NOMO-1 treated with DMSO at 0.1 percent for 48 hours (cell line): Measurements from ENCODE around the gene ERICH6B.
"Not testable (repeated sequence)": the region's sequence is repeated elsewhere in the genome, so short reads cannot be mapped to it uniquely, and the experiment has no call there.

Experiments used
- DNase-seq: peaks from one replicate; lab custom pipeline; 2025; ENCODE audit not compliant: unreplicated experiment; lab: John Stamatoyannopoulos, UW

Gene ERICH6B

DNA sequence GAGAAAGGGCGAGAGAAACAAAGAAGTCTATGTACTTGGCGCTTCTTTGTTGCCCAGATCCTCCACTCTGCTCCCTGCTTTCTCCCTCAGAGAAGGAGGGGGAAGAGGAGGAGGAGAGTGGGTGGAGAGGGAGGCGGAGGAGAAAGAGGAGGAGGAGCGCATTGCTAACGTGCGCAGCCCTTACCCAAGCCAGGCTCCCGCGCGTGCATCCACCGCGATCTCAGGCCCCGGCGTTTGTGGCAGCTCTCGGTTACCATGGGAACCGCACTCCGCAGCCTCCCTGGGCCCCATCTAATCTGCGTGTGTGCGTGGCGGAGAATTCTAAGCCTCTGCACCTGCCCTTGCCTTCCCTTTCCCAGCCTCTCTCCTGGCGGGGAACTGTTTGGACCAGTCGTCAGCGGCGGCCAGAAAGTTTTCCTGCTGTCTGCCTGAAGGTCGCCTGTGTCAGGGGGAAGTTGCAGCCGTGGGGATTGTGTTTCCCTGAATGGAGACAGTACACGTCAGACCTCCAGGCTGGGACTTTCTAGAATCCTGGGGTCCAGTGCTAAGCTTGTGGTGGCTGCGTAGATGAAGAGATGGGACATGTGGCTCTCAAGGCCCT is at the start of gene ERICH6B:
TSS of gene ERICH6B (minus strand) at position 239 of the 601 bp plus-strand sequence. CDS start 18,734 bp downstream, outside the sequence.
- DNase-seq = no peak

GRCh38 chr13:45662903-45663302 is 47.4 kb upstream of the ERICH6B start:
- DNase-seq = not testable (repeated sequence)

DNA sequence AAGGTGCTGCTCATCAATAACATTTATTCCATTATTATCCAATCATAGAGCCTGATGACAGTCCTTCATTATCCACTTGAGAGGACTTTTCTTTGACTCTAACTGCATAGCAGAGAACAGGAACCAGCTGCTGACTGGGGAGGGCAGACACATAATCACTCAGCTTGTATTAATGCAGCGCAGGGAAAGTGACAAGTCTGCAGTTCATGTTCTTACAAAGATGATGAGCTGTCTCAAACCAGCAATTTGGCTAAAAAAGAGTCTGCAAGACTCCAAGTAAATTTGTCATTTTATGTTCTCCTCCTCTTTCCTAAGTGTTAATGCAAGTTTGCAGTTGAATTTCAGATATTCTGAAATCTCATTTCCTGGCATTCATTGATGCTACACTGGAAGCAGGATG is 46.6 kb upstream of the ERICH6B start:
- DNase-seq = no peak

DNA sequence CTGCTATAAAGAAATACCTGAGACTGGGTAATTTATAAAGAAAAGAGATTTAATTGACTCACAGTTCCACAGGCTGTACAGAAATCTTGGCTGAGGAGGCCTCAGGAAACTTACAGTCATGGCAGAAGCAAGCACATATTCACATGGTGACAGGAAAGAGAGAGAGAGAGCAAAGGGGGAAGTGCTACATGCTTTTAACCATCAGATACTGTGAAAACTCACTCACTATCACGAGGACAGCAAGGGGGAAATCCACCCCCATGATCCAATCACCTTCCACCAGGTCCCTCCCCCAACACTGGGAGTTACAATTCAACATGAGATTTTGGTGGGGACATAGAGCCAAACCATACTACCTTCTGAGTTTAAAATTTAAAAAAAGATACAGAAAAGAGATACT is 44.9 kb upstream of the ERICH6B start:
- DNase-seq = peak; percentile 14

- no peak for DNase-seq
These were observed 44.0 kb upstream of the ERICH6B start for GRCh38 chr13:45659536-45659935.

DNA sequence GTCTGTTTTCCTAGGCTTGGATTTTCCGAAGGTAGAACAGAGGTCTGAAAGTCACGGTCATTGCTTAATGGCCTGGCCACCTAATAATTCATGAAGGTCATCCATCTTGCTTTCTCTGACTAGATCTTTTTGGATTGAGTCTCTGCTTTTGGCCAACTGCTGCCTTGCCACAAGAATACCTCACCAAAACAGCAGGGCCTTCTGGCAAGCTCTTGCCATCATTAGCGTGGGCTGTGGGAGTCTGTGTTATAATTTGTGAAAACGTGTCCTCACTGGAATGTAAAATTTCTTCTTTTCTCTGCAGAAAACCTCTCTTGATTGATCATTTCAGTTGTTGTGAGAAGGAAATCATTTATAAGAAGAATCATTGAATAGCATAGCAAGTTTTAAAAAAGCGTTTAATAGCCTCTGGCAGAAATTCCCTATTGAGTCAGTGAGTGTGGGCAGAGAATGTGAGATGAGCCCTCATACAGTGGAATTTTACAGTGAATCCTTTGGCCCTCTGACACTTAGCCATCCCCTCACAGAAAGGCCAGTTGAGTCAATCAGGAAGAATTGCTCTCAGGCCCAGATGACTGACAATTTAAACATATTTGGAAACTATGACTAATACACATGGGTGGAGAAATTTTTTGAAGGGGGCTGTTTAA is 43.2 kb upstream of the ERICH6B start:
- DNase-seq = no peak

DNA sequence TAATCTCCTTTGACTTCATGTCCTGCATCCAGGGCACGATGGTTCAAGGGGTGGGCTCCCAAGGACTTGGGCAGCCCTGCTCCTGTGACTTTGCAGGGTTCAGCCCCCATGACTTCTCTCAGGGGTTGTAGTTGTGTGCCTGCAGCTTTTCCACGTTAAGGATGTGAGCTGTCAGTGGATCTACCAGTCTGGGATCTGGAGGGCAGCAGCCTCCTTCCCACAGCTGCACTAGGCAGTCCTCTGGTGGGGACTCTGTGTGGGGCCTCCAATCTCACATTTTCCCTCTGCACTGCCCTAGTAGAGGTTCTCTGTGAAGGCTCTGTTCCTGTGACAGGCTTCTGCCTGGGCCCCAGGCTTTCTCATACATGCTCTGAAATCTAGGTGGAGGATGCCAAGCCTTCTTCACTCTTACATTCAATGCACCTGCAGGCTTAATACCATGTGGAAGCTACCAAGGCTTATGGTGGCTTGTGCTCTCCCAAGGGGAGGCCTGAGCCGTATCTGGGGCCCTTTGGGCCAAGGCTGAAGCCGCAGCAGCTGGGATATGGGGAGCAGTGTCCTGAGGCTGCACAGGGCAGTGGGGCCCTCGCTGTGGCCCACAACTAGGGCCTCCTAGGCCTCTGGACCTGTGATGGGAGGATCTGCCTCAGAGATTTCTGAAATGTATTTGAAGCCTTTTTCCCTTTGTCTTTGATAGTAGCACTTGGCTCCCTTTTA is 39.3 kb upstream of the ERICH6B start:
- no peak for DNase-seq

GRCh38 chr13:45645263-45645662 is 29.7 kb upstream of the ERICH6B start:
- not testable (repeated sequence) for DNase-seq

DNA sequence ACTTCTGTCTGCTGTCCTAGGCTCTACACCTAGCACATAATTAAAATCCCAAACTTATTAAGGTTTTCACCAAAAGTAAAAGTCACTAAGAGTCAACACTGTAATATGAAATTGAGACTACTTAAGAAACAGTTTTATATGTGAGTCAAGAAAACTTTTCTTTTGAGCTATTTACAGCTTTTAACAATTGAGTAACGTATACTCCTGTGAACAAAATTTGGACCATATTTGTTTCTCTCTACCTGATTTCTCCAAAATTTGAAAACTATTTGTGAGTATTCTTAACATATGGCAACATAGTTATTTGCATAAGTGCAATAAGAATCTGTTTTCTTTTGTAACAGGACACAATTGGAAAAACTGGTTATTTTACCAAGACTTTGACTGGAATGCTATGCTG is 26.6 kb upstream of the ERICH6B start:
- DNase-seq = not testable (repeated sequence)

DNA sequence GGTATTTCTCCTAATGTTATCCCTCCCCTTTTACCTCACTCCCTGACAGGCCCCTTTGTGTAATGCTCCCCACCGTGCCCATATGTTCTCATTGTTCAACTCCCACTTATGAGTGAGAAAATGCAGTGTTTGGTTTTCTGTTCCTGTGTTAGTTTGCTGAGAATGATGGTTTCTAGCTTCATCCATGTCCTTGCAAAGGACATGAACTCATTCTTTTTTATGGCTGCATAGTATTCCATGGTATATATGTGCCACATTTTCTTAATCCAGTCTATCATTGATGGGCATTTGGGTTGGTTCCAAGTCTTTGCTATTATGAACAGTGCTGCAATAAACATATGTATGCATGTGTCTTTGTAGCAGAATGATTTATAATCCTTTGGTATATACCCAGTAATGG is 19.8 kb upstream of the ERICH6B start:
- not testable (repeated sequence) for DNase-seq

DNA sequence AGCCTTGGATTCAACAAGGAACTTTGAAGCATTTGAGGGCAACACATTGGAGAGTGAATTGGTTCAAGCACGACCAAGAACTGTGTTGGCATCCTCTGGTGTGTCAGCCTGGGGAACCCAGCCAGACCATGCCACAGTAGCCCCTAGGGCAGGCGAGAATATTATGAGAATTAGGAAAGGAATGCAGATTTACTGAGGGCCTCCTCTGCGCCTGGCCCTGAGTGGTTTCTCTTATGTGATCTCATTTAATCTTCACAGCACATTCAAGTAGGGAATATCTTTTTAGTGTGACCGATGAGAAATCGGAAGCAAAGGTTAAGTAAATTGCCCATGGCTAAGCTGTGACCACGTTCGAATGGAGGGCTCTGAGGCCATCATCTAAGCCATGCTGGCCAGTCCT is 15.3 kb upstream of the ERICH6B start:
- no peak for DNase-seq

DNA sequence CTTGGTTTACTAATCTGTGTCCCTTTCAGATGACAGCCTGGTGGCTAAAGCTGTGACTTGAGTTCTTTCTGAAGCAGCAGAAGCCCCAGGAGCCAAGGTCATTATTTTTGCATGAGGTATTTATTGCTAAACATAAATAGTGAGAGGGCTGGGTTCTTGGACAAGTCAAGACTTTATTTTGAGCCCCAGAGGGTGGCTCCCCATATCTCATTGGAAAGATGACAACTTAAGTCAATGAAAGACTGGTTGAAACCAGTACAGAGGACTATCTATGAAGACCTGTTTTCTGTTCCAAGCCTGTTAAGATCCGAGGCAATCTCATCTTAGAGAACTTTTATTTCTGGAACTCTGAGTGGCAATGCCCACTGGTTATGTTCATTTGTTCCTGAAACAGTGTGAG is 14.4 kb upstream of the ERICH6B start:
- DNase-seq = no peak

- DNase-seq = no peak
These were observed 12.6 kb upstream of the ERICH6B start for GRCh38 chr13:45628094-45628493.

- DNase-seq = no peak
These were observed 12.1 kb upstream of the ERICH6B start for GRCh38 chr13:45627656-45628055.

- DNase-seq = peak; percentile 11
These were observed 11.3 kb upstream of the ERICH6B start for GRCh38 chr13:45626731-45627374.

DNA sequence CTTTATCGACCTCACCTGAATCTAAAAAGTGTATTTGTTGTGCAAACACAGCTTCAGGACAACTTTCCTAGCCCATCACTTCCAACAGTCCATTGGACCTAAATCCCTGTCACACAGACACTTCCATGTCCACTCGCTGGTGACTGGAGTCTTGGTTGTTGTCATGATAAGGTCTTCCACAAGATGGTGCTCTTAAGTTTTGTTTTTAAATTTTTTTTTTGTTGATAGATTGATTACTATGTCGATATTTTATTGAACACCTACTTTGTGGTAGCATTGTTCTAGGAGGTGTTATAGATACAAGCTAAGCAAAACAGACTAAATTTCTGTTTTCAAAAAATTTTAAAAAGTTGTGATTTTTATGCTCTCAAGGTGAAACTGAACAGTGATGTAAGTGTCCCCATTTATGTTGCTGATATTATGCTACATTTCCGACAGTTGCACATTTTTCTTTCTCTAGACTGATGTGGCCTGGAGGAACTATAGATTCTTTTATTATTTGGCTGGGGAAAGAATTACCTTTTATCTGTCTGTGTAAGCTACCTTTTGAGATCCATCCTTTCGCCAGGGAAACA is 8.1 kb upstream of the ERICH6B start:
- peak; percentile 17 for DNase-seq

DNA sequence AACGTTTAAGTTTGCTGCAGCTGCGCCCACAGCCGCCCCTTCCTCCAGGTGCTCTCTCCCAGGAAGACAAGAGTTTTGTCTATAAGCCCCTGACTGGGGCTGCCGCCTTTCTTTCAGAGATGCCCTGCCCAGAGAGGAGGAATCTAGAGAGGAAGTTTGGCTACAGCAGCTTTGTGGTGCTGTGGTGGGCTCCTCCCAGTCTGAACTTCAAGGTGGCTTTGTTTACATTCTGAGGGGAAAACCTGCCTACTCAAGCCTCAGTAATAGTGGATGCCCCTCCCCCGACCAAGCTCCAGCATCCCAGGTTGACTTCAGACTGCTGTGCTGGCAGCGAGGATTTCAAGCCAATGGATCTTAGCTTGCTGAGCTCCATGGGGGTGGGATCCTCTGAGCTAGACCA is 6.4 kb upstream of the ERICH6B start:
- no peak for DNase-seq

- no peak for DNase-seq
These were observed 7.6 kb downstream of the ERICH6B start for GRCh38 chr13:45607931-45608330.

- DNase-seq = no peak
These were observed 10.6 kb downstream of the ERICH6B start for GRCh38 chr13:45604892-45605291.

DNA sequence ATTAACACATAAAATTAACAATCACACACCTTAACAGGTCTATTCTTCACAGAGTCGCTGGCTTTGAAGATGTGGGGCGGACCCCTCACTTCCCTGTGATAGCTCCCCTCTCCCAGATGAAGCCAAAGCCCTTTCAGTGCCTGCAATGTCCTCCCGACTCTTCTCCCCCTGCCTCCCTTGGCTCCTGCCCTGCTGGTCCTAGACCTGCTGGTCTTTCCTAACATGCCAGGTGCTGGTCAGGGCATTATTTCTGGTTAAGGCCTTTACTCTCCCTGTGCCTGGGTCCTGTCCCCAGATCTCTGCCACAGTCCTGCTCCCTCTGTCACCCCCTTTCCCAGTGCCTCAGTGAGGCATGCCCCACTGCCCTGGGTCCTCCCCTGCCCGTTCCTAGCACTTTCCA is 12.2 kb downstream of the ERICH6B start:
- DNase-seq = no peak
